ENCODE measurements around the gene USP4. TPM values are rescaled to one million over a fixed set of nuclear protein-coding genes. Genes with fewer than 3 reads are reported as not detected.

USP4 gene
- total RNA-seq = 78.6 and 82.7 TPM in 2 replicates

- peaks cover 36% of the 10 kb centered on the region for H3K4me1 Mint-ChIP-seq (ENCODE audit: low read depth)
- H3K27me3 Mint-ChIP-seq (ENCODE audit: low read depth) = no peaks in the 10 kb centered on the region
- peak within 1 kb of the TSS; percentile 95 for H3K4me3 Mint-ChIP-seq (ENCODE audit: low read depth)
- peaks cover 21% of the 10 kb centered on the region for H3K36me3 Mint-ChIP-seq (ENCODE audit: low read depth)
- no peaks in the 10 kb centered on the region for H3K9me3 Mint-ChIP-seq
- intact Hi-C loops (cut with micrococcal nuclease) = loop anchor here (1.0 to 5.0 kb wide), 6 partner anchors 18 to 245 kb away; partner anchors contain the start of genes CCDC71, GPX1, NICN1 and QRICH1
- peak within 1 kb of the TSS; percentile 96 for H3K27ac Mint-ChIP-seq
- peak; percentile 91 for DNase-seq (ENCODE audit: low spot score)
Observed at GRCh38 chr3:49339941-49340800, at the start of gene USP4. Gene USP4, minus strand, starts transcription at chr3:49340053. Its CDS starts 29 bp downstream, at chr3:49340024.

- DNase-seq (ENCODE audit: low spot score) = no peak
- Mint-ChIP-seq H3K36me3 (ENCODE audit: low read depth) (peaks cover 29% of the 10 kb centered on the region), H3K27me3 (ENCODE audit: low read depth) (no peaks in the 10 kb centered on the region), H3K4me3 (ENCODE audit: low read depth) (no peak overlapping the region), H3K27ac (no peak overlapping the region), H3K4me1 (ENCODE audit: low read depth) (peaks cover 17% of the 10 kb centered on the region), H3K9me3 (no peaks in the 10 kb centered on the region)
- intact Hi-C loops (cut with micrococcal nuclease) = no loop called here
Observed at GRCh38 chr3:49389297-49389696, 49.4 kb upstream of the USP4 start.

GRCh38 chr3:49388289-49388820 lies 48.5 kb upstream of the USP4 start:
- Mint-ChIP-seq H3K4me3 (ENCODE audit: low read depth) (no peak overlapping the region), H3K27ac (no peak overlapping the region), H3K4me1 (ENCODE audit: low read depth) (peaks cover 16% of the 10 kb centered on the region), H3K27me3 (ENCODE audit: low read depth) (no peaks in the 10 kb centered on the region), H3K9me3 (no peaks in the 10 kb centered on the region), H3K36me3 (ENCODE audit: low read depth) (peaks cover 30% of the 10 kb centered on the region)
- no peak for DNase-seq (ENCODE audit: low spot score)
- intact Hi-C loops (cut with micrococcal nuclease) = no loop called here

- intact Hi-C loops (cut with micrococcal nuclease) = no loop called here
- DNase-seq (ENCODE audit: low spot score) = no peak
- Mint-ChIP-seq H3K27me3 (ENCODE audit: low read depth) (no peaks in the 10 kb centered on the region), H3K27ac (no peak overlapping the region), H3K9me3 (no peaks in the 10 kb centered on the region), H3K4me1 (ENCODE audit: low read depth) (peaks cover 13% of the 10 kb centered on the region), H3K36me3 (ENCODE audit: low read depth) (peaks cover 27% of the 10 kb centered on the region), H3K4me3 (ENCODE audit: low read depth) (no peak overlapping the region)
Observed at GRCh38 chr3:49387721-49388120, 47.9 kb upstream of the USP4 start.

- Mint-ChIP-seq H3K4me1 (ENCODE audit: low read depth) (peaks cover 13% of the 10 kb centered on the region), H3K27ac (peak overlapping the region; percentile 67), H3K27me3 (ENCODE audit: low read depth) (no peaks in the 10 kb centered on the region), H3K4me3 (ENCODE audit: low read depth) (no peak overlapping the region), H3K36me3 (ENCODE audit: low read depth) (peaks cover 24% of the 10 kb centered on the region), H3K9me3 (no peaks in the 10 kb centered on the region)
- no peak for DNase-seq (ENCODE audit: low spot score)
- intact Hi-C loops (cut with micrococcal nuclease) = no loop called here
Observed at GRCh38 chr3:49386056-49386756, 46.4 kb upstream of the USP4 start.

- Mint-ChIP-seq H3K36me3 (ENCODE audit: low read depth) (peaks cover 24% of the 10 kb centered on the region), H3K27ac (no peak overlapping the region), H3K27me3 (ENCODE audit: low read depth) (no peaks in the 10 kb centered on the region), H3K4me3 (ENCODE audit: low read depth) (no peak overlapping the region), H3K4me1 (ENCODE audit: low read depth) (peaks cover 13% of the 10 kb centered on the region), H3K9me3 (no peaks in the 10 kb centered on the region)
- no peak for DNase-seq (ENCODE audit: low spot score)
- intact Hi-C loops (cut with micrococcal nuclease) = no loop called here
Observed at GRCh38 chr3:49385617-49386016, 45.8 kb upstream of the USP4 start.

- H3K36me3 Mint-ChIP-seq (ENCODE audit: low read depth) = peaks cover 26% of the 10 kb centered on the region
- intact Hi-C loops (cut with micrococcal nuclease) = no loop called here
- no peaks in the 10 kb centered on the region for H3K9me3 Mint-ChIP-seq
- no peaks in the 10 kb centered on the region for H3K27me3 Mint-ChIP-seq (ENCODE audit: low read depth)
- peaks cover 21% of the 10 kb centered on the region for H3K4me1 Mint-ChIP-seq (ENCODE audit: low read depth)
- no peak overlapping the region for H3K27ac Mint-ChIP-seq
- no peak for DNase-seq (ENCODE audit: low spot score)
- H3K4me3 Mint-ChIP-seq (ENCODE audit: low read depth) = no peak overlapping the region
Observed at GRCh38 chr3:49383387-49383786, 43.5 kb upstream of the USP4 start.

- H3K36me3 Mint-ChIP-seq (ENCODE audit: low read depth) = peaks cover 44% of the 10 kb centered on the region
Observed at GRCh38 chr3:49378249-49378895, 38.5 kb upstream of the USP4 start.

GRCh38 chr3:49377483-49377882 lies 37.6 kb upstream of the USP4 start:
- Mint-ChIP-seq H3K36me3 (ENCODE audit: low read depth) (peaks cover 51% of the 10 kb centered on the region), H3K9me3 (no peaks in the 10 kb centered on the region), H3K4me1 (ENCODE audit: low read depth) (peaks cover 20% of the 10 kb centered on the region), H3K27me3 (ENCODE audit: low read depth) (no peaks in the 10 kb centered on the region), H3K4me3 (ENCODE audit: low read depth) (no peak overlapping the region), H3K27ac (peak overlapping the region; percentile 52)
- no peak for DNase-seq (ENCODE audit: low spot score)
- intact Hi-C loops (cut with micrococcal nuclease) = no loop called here

More at GRCh38 chr3:49378249-49378895, 38.5 kb upstream of the USP4 start:
- H3K4me1 Mint-ChIP-seq (ENCODE audit: low read depth) = peaks cover 20% of the 10 kb centered on the region
- H3K9me3 Mint-ChIP-seq = no peaks in the 10 kb centered on the region
- no peak for DNase-seq (ENCODE audit: low spot score)
- H3K27me3 Mint-ChIP-seq (ENCODE audit: low read depth) = no peaks in the 10 kb centered on the region
- H3K4me3 Mint-ChIP-seq (ENCODE audit: low read depth) = no peak overlapping the region
- intact Hi-C loops (cut with micrococcal nuclease) = no loop called here
- peak overlapping the region; percentile 38 for H3K27ac Mint-ChIP-seq

- Mint-ChIP-seq H3K36me3 (ENCODE audit: low read depth) (peaks cover 70% of the 10 kb centered on the region), H3K4me3 (ENCODE audit: low read depth) (no peak overlapping the region), H3K27ac (no peak overlapping the region)
Observed at GRCh38 chr3:49371946-49372345, 32.1 kb upstream of the USP4 start.

GRCh38 chr3:49370585-49371290 lies 30.9 kb upstream of the USP4 start:
- Mint-ChIP-seq H3K9me3 (no peaks in the 10 kb centered on the region), H3K27ac (peak overlapping the region; percentile 43), H3K27me3 (ENCODE audit: low read depth) (no peaks in the 10 kb centered on the region), H3K36me3 (ENCODE audit: low read depth) (peaks cover 77% of the 10 kb centered on the region), H3K4me1 (ENCODE audit: low read depth) (peaks cover 7% of the 10 kb centered on the region), H3K4me3 (ENCODE audit: low read depth) (no peak overlapping the region)
- DNase-seq (ENCODE audit: low spot score) = no peak
- intact Hi-C loops (cut with micrococcal nuclease) = no loop called here

More at GRCh38 chr3:49371946-49372345, 32.1 kb upstream of the USP4 start:
- intact Hi-C loops (cut with micrococcal nuclease) = no loop called here
- Mint-ChIP-seq H3K27me3 (ENCODE audit: low read depth) (no peaks in the 10 kb centered on the region), H3K9me3 (no peaks in the 10 kb centered on the region), H3K4me1 (ENCODE audit: low read depth) (peaks cover 8% of the 10 kb centered on the region)
- no peak for DNase-seq (ENCODE audit: low spot score)

- H3K36me3 Mint-ChIP-seq (ENCODE audit: low read depth) = peaks cover 79% of the 10 kb centered on the region
- intact Hi-C loops (cut with micrococcal nuclease) = no loop called here
- DNase-seq (ENCODE audit: low spot score) = no peak
- H3K27ac Mint-ChIP-seq = peak overlapping the region; percentile 57
- peaks cover 11% of the 10 kb centered on the region for H3K4me1 Mint-ChIP-seq (ENCODE audit: low read depth)
- no peaks in the 10 kb centered on the region for H3K9me3 Mint-ChIP-seq
- no peaks in the 10 kb centered on the region for H3K27me3 Mint-ChIP-seq (ENCODE audit: low read depth)
- H3K4me3 Mint-ChIP-seq (ENCODE audit: low read depth) = no peak overlapping the region
Observed at GRCh38 chr3:49362561-49362960, 22.7 kb upstream of the USP4 start.

Data from activated T-helper 2 cell treated with anti-CD3 and anti-CD28 coated beads, Interferon-gamma antibody, Interleukin-2, Interleukin-4, amounts not matched to agents 10 μg/mL and 5 μg/mL and 100 μg/mL, durations not matched to agents 14 hours and 24 hours and 36 hours (primary cell).